Central memory CD8-positive, alpha-beta T cell (primary cell): ENCODE data around the gene KRT6B.

ENCODE experiments used
- ATAC-seq: fragments of 150-1000 bp; cut with Tn5 transposase; replicated peaks from 2 replicates; pipeline ENCODE4 v1.10.0; 2022; ENCODE audit warnings: mild to moderate bottlenecking, moderate FRiP score, moderate number of reproducible peaks; ENCODE audit not compliant: poor library complexity, severe bottlenecking; ENCODE audit errors: extremely low read depth
- DNase-seq, 2 donors: peaks; one replicate each; pipeline ENCODE4 v3.0.0; 2021; ENCODE audit warnings: low spot score in 2 of 2
- H3K27ac Mint-ChIP-seq: one replicate; pipeline ENCODE4 v1.8.0; 2022; ENCODE audit warnings: low read depth, mild to moderate bottlenecking, moderate library complexity, mixed read lengths
- H3K27me3 Mint-ChIP-seq: one replicate; pipeline ENCODE4 v1.8.0; 2022; ENCODE audit warnings: mixed read lengths
- H3K36me3 Mint-ChIP-seq: one replicate; pipeline ENCODE4 v1.8.0; 2022; ENCODE audit warnings: mild to moderate bottlenecking, moderate library complexity, mixed read lengths; ENCODE audit not compliant: insufficient read depth
- H3K4me1 Mint-ChIP-seq: one replicate; pipeline ENCODE4 v1.8.0; 2022; ENCODE audit warnings: mixed read lengths
- H3K4me3 Mint-ChIP-seq: one replicate; pipeline ENCODE4 v1.8.0; 2022; ENCODE audit warnings: mild to moderate bottlenecking, moderate library complexity, mixed read lengths
- H3K9me3 Mint-ChIP-seq: one replicate; pipeline ENCODE4 v1.8.0; 2022; ENCODE audit warnings: mixed read lengths

The KRT6B gene

DNA sequence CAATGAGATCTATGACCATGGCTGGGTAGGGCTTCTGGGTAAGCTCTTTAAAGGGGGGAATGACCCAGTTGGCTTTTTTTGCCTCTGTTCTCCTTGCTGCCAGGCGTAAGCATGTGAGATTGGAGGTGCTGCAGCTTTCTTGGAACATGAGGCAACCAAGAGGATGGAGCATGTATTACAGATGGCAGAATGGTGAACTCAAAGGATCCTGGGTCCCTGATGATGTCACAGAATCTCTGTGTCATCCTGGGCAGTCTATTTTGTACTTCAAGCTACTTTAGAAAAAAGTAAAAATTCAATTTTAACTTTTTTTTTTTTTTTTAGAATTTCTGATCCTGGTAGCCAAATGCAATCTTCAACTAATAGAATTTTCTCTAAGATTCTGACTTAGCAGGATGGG, 53.8 kb downstream of the KRT6B start:
- Mint-ChIP-seq H3K4me1 (no peaks in the 10 kb centered on the region), H3K4me3 (no peak overlapping the region), H3K27me3 (peaks cover 72% of the 10 kb centered on the region), H3K9me3 (no peaks in the 10 kb centered on the region), H3K27ac (no peak overlapping the region), H3K36me3 (no peaks in the 10 kb centered on the region)
- ATAC-seq (no peak), DNase-seq (no peak)

DNA sequence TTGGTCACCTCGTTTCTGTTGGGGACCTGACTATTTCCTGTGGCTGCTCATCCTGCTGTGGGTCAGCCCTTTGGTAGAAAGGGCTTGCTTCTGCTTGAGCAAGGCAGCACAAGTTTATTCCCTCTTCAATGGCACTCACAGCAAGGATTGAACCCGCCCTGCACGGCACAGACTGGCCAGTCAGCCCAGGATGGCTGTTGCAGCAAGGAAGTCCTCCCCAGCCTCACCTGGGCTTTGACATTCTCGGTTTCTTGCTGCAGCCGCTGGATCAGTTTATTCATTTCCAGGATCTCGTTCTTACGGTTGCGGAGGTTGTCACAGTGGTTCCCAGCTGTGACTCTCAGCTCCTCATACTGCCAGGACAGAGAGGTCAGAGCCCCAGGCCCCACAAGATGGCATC, 55.3 kb downstream of the KRT6B start:
- Mint-ChIP-seq H3K4me1 (no peaks in the 10 kb centered on the region), H3K36me3 (no peaks in the 10 kb centered on the region), H3K27me3 (peaks cover 59% of the 10 kb centered on the region), H3K9me3 (no peaks in the 10 kb centered on the region), H3K4me3 (no peak overlapping the region), H3K27ac (no peak overlapping the region)
- DNase-seq (no peak), ATAC-seq (no peak)
